NCI-H226 (cell line): ENCODE measurements around the gene KPNA2.
"Not testable (repeated sequence)": the region's sequence is repeated elsewhere in the genome, so short reads cannot be mapped to it uniquely, and the experiment has no call there.

Experiments
- DNase-seq: peaks from one replicate; pipeline ENCODE4 v3.0.0-alpha.2; 2015

KPNA2 gene

DNA sequence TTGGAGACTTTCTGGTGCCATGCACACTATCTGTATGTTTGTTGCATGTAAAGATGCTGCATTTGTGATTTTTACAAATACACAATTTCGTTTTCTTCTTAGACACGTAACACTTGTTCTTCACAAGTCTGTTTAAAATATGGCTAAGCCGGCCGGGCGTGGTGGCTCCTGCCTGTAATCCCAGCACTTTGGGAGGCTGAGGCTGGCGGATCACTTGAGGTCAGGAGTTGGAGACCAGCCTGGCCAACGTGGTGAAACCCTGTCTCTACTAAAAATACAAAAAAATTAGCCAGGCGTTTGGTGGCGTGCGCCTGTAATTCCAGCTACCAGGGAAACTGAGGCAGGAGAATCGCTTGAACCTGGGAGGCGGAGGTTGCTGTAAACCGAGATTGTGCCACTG, 14.7 kb upstream of the KPNA2 start:
- DNase-seq = not testable (repeated sequence)

DNA sequence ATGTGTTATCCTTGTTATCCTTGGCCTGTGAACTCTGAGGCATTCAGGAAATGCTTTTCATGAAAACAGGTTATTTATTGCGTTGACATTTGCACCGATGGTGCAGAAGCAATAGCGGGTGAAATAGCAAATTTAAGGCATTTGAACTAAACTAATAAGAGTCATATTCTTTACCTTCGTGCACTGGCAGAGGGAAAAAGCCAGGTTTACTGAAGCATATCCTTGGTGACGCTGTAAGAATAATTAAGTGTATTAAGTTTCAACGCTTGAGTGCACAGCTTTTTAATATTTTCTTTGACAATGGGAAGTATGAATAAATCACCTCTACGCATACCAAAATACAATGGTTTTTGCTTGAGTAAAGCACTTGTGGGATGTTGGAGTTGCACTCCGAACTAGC, 13.6 kb upstream of the KPNA2 start:
- no peak for DNase-seq

DNA sequence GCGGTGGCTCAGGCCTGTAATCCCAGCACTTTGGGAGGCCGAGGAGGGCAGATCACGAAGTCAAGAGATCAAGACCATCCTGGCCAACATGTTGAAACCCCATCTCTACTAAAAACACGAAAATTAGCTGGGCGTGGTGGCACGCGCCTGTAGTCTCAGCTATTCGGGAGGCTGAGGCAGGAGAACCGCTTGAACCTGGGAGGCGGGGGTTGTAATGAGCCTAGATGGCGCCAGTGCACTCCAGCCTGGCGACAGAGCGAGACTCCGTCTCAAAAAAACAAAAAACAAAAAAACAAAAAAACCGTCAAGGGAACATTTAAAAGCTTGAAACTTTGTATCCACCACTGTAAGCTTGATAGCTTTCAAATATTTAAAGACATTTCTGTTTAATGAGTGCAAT, 13.0 kb upstream of the KPNA2 start:
- not testable (repeated sequence) for DNase-seq

DNA sequence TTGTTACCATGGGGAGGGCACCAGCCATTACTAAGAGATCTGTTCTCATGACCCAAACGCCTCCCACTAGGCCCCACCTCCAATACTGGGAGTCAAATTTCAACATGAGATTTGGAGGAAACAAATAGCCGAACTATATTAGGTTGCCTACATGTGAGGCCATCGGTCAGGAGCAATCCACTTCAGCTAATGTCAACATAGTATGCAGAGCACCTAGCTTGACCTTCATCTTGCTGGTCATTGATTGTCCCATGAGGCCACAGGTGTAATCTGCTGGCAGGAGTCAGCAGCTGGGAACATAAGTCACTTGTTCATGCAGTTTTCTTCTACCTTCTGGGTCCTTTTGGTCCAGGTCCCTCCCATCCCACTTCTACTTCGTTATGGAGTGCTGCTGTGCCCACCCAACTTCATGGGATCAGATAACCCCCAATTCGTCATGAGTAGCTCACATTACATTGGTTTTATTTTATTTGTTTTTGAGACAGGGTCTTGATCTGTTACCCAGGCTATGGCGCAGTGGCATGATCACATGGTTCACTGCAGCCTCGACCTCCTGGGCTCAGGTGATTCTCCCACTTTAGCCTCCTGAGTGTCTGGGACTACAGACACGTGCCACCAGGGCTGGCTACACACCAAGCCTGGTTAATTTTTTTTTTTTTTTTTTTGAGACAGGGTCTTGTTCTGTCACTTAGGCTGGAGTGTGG, 5.9 kb upstream of the KPNA2 start:
- no peak for DNase-seq

DNA sequence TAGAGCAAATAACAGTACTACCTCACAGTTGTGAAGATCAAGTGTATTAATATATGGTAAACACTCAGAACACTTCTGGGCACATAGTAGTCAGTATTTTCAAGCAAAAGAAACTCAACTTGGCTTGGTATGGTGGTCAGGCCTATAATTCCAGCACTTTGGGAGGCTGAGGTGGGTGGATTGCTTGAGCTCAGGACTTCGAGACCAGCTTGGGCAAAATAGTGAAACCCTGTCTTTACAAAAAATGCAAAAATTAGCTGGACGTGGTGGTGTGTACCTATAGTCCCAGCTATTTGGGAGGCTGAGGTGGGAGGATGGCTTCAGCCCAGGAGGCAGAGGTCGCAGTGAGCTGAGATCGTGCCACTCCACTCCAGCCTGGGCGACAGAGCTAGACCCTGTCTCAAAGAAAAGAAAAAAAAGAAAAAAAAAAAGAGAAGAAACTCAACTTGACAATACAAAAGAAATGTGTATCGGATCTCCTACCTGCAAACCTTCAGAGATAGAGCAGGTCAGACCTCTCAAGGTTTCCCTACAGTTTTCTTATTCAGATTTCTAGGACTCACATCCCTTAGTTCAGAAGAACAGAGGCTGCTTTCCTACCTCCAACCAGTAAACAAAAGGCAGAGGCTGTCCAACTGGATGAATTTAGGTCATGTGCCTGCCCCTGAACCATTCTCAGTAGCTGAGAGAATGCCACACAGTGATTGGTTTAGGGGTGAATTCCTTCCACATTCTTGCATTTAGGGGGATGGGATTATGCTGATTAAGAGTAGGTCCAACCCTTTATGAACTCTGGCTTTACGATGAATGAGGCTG, 1.7 kb upstream of the KPNA2 start:
- peak; percentile 83 for DNase-seq

DNA sequence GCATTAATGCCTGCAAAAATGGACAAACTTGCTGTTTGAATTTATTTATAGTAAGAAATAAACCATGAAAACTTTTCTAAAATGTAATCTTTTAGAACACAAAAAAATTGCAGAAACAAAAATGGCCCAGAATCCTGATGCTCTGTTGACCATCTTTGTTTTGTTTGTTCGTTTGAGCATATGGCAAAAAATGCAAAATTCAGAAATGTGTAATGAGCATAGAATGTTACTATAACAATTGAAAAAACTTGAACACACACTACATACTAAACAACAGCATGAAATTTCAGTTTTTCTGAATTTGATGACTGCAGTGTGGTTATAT, 1.1 kb upstream of the KPNA2 start:
- DNase-seq = no peak

DNA sequence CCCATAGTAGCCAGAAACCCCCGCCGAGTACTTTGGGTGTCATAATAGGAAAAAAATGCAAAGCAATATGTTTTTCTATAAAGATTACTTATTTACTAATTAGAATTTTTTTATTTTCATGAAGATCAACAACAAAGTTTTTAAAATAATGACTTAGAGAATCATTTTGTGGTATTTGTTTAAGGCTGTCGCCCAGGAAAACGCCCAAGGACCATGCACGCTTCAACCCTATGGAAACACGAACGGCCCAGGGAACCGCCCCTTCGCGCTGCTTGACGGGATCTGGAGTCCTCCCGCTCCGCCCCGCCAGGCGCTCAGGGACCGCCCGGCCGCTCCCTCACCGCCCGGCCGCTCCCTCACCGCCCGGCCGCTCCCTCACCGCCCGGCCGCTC, 408 bp upstream of the KPNA2 start:
- DNase-seq = peak; percentile 86

DNA sequence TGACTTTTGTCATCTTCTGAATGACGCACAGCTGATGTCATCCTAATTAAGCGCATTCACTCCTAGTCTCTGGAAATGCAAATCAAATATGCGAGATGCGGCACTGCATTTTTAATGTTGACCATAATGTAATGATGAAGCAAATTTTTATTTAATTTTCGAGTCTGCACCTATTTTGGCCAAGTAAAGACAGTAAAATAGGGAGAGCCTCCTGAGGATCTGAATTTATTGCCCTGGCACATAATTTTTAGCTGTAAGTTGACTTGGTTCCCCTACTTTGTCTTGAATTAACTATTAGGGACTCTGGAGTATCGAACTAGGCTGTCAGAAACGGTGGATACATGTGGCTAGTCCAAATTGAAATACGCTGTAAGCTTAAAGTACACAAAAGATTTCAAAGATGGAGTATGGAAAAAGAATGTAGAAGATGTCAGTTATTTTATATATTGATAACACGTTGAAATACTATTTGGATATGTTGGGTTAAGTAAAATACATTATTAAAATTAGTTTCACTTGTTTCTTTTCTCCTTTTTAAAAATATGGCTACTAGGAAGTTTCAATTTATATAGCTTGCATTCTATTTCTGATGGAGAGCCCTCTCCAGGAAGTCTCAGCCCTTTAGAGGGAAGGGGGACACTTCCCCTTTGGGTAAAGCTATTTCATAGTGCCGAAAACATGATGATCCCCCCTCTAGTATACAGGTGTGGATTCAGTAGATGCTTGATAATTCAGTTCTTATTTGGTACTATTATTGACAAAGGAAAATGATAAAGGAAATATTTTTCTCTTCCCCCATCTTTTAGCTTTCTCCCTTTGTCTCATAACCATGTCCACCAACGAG, 991 bp downstream of the KPNA2 start:
- no peak for DNase-seq

DNA sequence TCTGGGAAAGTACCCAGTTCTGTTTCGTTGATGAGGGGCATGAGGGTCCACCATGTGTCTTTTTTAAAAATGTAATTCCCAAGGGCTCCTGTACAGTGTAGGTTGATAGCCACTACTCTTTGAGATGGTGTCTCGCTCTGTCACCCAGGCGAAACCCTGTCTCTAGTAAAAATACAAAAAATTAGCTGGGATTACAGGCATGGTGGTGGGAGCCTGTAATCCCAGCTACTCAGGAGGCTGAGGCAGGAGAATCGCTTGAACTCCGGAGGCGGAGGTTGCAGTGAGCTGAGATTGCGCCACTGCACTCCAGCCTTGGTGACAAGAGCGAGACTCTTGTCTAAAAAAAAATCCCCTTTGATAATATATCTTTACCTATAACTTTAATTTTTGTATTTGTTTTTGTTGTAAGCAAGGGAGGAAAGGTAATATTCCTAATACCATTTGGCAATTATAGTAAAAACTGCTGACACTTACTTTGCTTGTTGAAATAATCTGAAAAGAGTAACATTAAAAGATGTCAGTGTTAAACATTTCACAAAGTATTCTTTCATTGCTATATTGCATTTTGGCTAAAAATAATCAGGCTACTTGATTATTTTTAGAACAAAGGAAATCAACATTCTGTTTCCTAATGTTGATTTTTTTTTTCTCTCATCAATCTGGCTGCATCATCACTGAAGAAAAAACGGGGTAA, 11.8 kb downstream of the KPNA2 start:
- no peak for DNase-seq

DNA sequence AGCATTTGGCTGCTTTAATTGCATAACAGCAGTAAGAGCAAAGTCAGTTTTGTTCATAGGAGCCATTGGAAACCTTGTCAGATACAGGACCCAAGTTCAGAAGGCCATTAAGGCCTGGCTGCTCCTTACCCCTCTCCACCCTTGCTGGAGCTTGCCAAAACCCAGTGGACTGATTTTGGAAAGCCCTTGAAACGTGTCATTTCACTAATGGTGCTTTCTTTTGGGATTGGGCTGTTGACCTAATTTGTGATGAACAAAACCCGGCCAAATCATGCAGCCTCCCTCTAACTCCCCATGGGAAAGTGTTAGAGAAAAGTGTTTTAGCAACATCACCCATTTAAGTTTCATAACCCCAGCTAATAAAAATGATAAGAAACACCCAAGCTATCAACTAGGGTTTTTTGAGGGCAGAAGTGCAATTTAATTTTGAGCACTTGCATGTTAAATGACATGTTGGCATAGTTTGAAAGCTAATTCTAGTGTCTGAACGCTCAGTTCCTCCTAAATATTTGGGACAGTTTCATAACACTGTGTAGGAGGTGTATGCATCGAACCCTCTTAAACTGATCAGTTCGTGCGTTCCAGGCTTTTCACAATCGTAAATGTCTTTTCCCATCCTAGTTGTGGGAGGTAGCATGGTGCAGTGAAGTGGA, 12.5 kb downstream of the KPNA2 start:
- DNase-seq = not testable (repeated sequence)

DNA sequence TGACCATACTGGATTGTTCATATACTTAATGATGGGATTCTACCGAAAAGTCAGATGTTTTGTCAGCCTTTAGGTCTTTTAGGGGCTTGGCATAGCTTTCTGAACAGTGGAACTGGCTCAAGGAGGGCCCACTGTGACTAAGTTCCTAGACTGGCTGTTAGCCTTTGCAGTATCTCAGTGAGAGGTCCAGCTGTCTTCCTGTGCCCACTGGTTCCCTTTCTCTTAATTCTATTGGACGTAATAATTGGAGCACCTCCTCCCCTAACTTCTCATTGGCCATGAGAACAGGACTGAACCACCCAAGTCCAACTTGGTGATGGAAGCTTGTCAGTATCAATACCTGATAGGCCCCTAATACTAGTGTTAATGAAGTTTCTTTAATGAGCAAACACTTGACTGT, 13.5 kb downstream of the KPNA2 start:
- DNase-seq = peak; percentile 36

DNA sequence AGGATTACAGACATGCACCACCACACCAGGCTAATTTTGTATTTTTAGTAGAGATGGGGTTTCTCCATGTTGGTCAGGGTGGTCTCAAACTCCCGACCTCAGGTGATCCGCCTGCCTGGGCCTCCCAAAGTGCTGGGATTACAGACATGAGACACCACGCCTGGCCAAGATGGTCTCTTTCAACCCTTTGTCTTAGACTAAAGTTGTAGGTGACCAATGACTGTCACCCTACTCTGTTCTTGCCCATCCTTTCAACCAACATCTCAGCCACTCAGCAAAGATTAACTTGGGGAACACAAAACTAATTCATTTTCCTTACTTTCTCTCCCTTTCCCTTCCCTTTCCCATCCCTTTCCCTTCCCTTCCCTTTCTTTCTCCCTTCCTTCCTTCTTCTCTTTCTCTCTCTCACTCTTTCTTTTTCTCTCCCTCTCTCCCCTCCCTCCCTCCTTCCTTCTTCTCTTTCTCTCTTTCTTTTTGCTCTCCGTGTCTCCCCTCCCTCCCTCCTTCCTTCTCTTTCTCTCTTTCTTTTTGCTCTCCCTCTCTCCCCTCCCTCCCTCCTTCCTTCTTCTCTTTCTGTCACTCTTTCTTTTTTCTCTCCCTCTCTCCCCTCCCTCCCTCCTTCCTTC, 14.4 kb downstream of the KPNA2 start:
- DNase-seq = not testable (repeated sequence)

DNA sequence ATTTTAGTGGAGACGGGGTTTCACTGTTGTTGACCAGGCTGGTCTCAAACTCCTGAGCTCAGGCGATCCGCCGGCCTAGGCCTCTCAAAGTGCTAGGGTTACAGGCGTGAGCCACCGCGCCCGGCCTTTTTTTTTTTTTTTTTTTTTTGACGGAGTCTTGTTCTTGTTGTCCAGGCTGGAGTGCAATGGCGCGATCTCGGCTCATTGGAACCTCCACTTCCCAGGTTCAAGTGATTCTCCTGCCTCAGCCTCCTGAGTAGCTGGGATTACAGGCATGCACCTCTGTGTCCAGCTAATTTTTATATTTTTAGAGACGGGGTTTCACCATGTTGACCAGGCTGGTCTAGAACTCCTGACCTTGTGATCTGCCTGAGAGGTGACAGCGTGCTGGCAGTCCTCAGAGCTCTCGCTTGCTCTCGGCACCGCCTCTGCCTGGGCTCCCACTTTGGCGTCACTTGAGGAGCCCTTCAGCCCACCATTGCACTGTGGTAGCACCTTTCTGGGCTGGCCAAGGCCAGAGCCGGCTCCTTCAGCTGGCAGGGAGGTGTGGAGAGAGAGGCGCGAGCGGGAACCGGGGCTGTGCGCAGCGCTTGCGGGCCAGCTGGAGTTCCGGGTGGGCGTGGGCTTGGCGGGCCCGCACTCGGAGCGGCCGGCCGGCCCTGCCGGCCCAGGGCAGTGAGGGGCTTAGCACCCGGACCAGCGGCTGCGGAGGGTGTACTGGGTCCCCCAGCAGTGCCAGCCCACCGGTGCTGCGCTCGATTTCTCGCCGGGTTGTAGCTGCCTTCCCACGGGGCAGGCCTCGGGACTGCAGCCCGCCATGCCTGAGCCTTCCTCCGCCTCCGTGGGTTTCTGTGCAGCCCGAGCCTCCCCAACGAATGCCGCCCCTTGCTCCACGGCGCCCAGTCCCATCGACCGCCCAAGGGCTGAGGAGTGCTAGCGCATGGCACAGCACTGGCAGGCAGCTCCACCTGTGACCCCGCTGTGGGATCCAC, 16.1 kb downstream of the KPNA2 start:
- not testable (repeated sequence) for DNase-seq

DNA sequence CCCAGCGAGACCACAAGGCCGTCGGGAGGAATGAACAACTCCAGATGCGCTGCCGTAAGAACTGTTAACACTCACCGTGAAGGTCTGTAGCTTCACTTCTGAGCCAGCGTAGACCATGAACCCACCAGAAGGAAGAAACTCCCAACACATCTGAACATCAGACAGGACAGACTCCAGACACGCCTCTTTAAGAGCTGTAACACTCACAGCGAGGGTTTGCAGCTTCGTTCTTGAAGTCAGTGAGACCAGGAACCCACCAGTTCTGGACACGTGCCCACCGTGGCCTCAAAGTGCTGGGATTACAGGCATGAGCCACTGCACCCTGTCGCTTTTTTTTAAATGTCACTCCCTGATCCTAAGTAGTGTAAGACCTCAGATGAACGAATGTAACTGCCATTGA, 17.3 kb downstream of the KPNA2 start:
- no peak for DNase-seq

DNA sequence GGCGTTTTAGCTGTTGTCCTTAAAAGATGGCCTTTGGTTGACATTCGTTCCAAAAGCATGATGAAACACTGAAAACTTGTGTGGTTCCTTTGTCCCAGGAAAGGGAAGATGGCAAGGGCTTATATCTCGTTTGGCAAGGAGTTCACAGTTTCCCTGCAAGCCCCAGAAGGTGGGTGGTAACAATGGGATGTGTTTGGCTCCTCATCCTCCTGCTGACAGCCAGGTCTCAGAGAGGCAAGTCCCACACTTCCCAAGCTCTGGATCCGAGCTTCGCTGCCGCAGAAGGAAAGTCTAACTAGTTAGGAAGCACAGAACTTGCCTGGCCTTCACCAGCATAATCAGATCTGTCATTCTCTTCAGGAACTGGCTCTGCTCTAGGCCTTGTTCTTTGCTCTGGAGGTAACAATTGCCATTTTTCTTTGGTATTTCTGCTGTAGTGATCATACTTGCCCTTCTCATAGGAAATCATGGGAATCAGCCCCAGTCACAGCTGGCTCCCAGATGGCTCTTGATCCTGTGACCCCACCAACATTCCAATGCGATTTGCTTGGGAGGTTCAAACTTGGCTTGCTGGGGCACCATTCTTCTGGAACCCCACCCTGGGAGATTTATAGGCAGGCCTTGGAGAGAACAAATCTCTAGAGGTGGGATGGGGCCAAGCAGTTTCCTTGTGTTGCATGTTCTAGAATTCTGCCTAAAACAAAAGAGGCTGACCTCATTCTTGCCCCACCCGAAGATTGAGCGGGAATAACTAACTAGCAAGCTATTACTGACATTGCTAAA, 17.9 kb downstream of the KPNA2 start:
- no peak for DNase-seq

DNA sequence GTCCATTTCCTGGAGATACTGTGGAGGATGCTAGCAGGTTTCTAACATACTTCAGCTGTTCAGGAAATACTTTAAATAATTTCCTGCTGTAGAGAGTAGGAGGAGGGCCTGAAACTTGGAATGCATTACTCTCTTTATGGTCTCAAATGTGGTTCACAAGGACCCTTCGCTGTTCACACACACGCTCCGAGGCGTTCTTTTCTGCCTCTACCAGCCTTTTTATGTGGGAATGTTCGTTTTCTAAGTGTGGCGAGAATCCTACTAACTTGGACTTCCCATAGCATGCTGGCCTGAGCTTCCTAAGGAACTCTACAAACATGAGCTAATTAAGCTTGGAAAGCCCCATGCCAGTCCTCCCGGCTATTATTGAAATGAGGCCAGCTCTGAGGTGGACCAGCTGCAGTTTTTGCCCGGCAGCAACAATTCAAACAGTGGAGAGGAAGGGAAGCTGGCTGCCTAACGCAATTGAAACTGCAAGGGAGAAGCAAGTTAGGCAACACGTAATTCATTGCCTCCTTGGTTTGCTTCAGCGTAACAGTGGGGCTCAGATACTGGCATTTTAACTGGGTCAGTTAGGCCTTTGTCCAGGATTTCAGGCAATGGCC, 18.9 kb downstream of the KPNA2 start:
- DNase-seq = peak; percentile 86

DNA sequence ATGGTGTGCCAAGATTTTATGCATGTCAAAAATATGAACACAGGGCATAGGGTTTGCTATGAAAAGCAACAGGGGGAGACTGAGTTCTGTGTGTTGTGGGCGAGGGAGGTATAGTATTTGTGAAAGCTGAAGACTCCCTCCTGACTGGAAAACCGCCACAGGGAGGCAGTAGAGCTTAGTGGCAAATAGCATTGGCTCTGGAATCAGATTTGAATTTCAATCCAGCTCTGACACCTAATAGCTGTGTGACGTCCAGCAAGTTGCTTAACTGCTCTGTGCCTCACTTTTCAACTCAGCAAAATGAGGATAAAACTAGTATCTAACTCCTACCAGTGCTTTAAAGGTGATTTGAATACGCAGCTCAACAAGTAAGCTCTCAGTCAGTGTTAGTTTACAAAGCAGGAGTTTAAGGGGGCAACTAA, 22.0 kb downstream of the KPNA2 start:
- DNase-seq = peak; percentile 23

DNA sequence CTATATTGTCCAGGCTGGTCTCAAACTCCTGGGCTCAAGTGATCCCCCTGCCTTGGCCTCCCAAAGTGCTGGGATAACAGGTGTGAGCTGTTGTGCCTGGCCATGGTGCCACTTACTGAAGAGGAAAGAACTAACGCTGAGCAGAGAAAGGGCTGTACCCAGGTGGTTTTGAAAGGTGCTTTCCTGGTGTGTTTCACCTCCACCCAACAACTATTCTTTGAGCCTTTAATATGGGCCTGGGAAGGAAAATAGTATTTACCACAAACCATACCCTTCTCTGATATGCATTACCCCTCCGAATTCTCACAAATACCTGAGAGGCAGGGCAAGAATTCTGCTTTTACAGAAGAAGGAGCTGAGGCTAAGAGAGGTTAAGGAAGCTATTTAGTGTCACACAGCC, 24.8 kb downstream of the KPNA2 start:
- DNase-seq = no peak

DNA sequence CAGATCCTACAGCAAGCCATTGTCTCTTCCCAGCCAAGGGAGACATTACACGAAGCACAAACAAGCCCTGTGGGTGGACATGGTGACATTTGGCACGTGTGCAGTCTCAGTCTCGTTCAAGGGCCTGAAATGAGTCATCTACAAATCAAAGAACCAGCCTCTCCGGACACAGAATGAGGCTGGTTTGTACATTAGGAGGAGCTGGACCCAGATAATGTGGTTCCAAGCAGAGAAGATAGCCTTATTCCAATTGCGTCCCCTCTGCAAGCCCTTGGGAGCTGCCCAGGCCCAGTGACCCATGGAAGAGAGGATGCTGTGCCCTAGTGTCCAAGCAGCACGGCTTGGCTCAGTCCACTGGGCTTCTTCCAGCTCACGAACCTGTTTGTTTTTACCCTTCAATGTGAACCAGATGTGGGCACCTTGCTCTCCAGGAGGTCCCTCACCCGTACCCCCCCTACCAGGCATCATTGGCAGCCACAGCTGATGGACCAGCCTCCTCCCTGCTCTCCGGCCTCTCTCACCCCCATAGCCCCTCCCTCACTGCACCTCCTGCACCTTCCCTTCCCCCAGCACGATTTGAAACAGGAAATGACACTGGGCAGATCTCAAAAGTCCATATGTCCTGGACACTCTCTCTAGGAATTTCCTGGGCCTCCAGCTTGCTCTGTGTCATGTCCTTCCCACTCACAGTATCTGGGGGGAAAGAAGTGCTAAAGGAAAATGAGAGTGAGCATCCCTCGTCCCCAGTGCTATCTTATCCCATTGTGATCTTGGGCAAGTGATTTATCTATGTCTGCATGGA, 26.2 kb downstream of the KPNA2 start:
- no peak for DNase-seq
